GM19468 (cell line): ENCODE results near the gene TWF2.

Experiments used
- ATAC-seq: cut with Tn5 transposase; IDR thresholded peaks from one replicate; pipeline ENCODE4 v1.9.1; 2021; ENCODE audit warnings: mild to moderate bottlenecking, moderate library complexity, moderate number of reproducible peaks; ENCODE audit not compliant: unreplicated experiment; ENCODE audit errors: extremely low read depth

TWF2 gene

DNA sequence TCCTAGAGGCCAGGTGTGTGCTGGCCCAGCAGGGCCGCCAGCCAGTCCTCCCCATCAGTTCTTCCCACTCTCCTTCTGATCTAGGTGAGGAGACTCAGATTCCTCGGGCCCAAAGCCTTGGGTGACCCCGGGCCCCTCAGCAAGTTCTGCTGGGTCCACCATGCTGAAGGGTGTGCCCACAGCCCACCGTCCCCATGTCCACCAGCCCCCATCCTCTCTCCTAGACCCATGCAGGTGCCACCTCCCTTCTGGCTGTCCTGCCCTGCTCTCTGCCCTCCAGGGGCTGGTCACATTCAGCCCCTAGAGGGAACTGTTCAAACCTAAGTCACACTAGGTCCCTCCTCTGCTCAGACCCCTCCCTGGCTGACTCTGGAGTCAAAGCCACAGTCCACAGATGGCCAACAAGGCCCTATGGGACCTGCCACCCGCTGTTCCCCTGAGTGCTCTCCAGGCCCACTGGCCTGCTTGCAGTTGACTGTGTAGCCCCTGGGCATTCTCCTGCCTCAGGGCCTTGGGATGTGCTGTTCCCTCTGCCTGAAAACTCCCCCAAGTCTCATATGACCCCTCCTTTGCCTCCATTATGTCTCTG, 12.6 kb downstream of the TWF2 start:
- ATAC-seq = no peak

DNA sequence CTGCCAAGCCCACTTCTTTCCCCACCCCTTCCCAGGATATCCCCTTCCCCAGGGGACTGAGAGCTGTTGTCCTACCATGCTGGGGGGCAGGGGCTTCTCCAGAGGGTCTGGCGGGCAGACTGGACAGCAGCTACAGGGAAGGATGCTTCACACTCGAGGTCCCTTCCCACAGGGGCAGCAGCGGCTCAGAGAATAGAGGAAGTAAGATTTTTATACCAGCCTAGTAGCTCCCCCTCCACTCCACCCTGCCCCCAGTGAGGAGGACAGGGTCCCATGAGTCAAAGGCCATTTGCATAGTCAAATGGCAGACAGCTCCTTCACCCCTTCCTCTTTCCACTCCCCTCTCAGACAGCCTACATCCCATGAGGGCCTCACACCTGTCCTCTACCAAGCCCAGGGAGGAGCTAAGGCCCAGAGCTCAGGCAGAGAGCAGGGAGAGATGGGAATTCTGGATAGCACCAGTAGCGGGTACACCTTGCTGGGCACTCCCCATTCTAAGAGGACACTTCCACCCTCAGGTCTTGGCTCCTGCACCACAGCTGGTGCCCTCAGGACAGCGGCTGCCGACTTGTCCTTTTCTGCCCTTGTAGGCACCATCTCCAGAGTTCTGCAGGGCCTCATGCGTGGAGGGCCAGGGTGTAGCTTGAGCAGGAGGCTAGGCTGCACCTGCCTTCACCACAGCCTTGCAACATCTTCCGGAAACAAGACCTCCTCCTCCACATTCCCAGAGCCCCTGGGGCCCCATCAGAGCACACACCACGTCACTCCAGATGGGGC, 13.3 kb downstream of the TWF2 start, which contains the start of gene TLR9:
TLR9 (minus strand) TSS at position 194 of the 777 bp plus-strand sequence; CDS start at position 78, 116 bp downstream.
- ATAC-seq = peak; percentile 36

DNA sequence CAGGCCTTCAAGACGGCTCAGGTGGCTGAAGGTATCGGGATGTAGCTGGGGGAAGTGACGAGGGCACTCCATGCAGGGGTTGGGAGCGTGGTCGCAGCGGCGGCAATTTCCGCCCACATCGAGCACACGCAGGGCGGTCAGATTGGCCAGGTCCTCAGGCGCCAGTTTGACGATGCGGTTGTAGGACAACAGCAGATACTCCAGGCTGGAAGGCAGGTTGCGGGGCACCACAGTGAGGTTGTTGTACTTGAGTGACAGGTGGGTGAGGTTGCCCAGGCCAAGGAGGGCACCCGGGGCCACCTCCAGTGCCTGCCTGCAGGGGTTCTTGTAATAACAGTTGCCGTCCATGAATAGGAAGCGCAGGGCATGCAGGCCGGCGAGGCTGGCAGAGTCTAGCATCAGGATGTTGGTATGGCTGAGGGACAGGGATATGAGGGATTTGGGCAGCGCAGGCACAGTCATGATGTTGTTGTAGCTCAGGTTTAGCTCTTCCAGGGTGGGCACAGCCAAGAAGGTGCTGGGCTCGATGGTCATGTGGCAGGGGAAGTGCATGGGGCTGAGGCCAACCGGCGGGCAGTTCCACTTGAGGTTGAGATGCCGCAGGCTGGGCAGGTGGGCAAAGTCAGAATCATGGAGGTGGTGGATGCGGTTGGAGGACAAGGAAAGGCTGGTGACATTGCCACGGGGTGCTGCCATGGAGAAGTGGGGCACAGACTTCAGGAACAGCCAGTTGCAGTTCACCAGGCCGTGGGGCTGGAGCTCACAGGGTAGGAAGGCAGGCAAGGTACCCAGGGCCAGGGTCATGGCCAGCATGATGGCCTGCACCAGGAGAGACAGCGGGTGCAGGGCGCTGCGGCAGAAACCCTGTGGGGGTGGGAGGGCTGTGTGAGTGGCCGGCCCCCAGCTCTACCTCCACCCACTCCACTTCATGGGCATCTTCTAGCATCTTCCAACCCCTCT, 15.2 kb downstream of the TWF2 start:
- ATAC-seq = no peak

- no peak for ATAC-seq
These were observed 16.4 kb downstream of the TWF2 start for GRCh38 chr3:52222319-52223221.

DNA sequence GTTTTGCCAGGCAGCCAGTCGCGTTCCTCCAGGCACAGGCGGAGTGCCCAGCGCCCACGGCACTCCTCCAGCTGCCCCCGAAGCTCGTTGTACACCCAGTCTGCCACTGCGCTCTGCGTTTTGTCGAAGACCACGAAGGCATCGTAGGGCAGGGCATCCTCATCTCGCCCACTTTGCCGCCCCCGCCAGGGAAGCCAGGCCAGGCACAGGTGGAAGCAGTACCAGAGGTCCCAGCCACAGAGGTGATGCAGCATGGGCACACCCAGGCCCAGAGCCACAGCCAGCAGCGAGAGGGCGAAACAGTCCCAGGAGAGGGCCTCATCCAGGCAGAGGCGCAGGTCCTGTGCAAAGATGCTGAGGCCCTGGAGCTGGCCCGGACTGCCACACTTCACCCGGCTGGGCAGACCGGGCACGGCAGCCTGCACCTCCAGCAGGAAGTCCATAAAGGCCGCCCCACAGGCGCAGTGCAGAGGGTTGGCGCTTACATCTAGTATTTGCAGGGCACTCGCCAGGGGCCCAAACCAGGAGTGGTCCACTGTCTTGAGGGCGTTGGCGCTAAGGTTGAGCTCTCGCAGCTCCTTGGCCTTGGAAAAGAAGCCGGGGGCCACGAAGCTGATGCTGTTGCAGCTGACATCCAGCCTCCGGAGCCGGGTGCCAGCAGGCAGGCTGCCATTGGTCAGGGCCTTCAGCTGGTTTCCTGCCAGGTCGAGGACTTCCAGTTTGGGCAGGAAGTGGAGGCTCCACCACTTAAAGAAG, 17.2 kb downstream of the TWF2 start:
- ATAC-seq = no peak

DNA sequence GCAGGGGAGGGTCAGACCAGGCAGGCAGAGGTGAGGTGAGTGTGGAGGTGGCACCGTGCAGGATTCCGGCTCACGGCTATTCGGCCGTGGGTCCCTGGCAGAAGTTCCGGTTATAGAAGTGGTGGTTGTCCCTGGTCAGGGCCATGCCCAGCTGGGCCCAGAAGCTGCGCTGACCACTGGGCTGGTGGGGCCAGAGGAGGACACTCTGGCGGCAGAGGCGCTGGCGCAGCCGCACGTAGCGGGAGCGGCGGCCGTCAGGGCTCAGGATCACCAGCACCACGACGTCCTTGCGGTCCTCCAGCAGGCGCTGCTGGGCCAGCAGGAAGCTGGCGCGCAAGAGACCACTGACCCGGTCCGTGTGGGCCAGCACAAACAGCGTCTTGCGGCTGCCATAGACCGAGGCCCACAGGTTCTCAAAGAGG, 17.8 kb downstream of the TWF2 start:
- ATAC-seq = no peak

DNA sequence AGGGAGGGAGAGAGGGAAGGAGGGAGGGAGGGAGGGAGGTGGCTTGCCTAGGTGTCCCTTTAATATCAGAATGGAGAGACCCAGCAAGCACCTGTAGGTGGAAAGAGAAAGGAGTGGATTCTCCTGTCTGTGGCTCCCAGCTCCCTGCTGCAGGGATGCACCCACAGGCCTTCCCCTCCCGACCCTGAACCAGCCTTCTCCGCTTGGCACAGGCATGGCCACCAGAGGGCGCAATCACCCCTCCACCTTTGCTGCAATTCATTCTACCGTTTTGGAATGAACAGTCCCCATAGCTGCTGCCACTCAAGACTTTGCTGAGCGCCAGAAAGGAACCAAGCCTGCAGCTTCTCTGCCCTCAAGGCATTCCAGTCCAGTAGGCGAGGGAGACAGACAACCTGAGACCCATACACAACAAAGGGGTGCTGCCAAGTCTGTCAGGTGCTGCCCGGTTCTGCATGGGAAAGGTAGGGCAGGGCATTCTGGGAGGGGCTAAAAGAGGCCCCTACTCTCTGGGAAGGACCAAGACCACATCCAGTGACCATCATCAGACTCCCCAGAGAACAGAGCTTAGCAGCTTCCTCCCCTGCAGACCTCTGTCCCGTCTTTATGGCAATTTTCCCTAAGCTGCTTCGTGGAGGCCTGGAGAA, 18.5 kb downstream of the TWF2 start:
- no peak for ATAC-seq

DNA sequence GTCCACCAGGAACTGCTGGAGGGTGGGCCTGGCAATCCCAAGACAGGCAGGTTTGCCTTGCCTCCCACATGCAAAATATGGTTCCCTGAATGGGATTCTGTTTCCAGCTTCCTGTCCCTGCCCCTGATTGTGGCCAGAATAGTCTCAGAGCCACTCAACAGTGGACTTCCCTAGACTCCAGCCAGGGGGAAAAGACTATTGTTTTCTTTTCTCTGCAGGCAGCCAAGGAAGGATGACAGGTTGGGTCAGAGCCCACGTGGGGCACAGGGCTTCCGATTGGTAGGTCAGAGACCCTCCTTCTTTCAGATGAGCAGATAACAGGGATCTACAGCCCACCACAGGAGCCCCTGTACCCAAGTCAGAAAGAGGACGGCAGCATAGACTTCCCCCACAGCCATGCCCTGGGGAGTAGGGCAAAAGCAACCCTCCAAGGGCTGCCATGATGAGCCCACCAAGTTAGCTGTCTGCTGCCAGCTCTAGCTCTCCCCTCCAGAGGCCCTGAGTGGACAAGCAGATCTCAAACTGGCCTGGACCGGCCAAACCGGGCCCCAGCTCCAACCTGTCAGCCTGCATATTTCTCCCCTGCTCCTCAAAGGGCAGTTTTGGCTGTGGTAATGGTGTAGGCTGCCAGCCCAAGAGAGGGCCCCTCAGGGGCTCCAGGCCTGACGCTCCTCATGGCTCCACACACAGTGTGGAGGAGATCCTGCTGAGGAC, 19.9 kb downstream of the TWF2 start:
- ATAC-seq = no peak

GRCh38 chr3:52218454-52218853, 20.5 kb downstream of the TWF2 start:
- no peak for ATAC-seq

GRCh38 chr3:52218026-52218425, 20.9 kb downstream of the TWF2 start:
- no peak for ATAC-seq

GRCh38 chr3:52217409-52217805, 21.6 kb downstream of the TWF2 start:
- no peak for ATAC-seq

GRCh38 chr3:52216585-52217408, 22.2 kb downstream of the TWF2 start:
- no peak for ATAC-seq

GRCh38 chr3:52215351-52215750, 23.6 kb downstream of the TWF2 start:
- ATAC-seq = no peak

DNA sequence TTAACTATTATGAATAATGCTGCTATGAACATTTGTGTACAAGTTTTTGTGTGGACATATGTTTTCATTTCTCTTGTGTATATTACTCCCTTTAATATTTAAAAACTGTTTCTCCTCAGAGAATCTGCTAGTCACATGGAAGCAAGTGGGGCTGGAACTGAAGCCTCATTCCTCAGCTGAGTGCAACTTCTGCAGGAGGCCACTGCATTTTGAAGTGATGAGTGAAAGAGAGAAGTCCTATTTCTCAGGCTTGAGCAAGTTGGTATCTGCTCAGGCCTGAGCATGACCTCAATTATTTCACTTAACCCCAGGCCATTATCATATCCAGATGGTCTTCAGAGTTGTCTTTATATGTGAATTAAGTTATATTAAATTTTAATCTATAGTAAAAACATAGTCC, 25.1 kb downstream of the TWF2 start:
- no peak for ATAC-seq

DNA sequence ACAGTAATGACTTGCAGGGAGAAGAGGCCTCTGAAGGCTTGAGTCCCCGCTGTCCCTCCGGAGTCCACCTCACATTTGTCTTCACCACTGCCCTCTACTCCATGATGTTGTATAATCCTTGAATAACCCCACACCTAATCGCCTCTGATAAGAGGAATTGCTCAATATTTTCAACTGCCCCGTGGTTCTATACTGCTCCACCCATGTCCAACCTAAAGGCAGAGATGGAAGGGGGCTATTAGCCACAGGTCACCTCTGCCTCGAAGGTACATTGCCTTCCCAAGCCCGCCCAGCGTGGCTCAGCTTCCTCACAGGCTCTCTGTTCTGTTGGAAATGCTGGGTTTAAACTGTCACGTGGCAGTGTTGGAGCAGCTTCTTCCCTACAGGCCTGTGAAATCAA, 26.0 kb downstream of the TWF2 start:
- ATAC-seq = no peak

GRCh38 chr3:52211268-52211891, 27.6 kb downstream of the TWF2 start:
- no peak for ATAC-seq
